ENCODE results near the gene ZNF292.

ZNF292 gene

GRCh38 chr6:87151781-87152525 is 3.4 kb upstream of the ZNF292 start:
- H4K91ac ChIP-seq (ENCODE audit: low read depth, low read length) = peak overlapping the region; percentile 53
- peak; percentile 62 to 80 for DNase-seq

GRCh38 chr6:87152526-87152955 is 2.8 kb upstream of the ZNF292 start:
- Histone ChIP-seq H4K8ac (ENCODE audit: low read depth, low read length) (peak overlapping the region; percentile 83), H2BK5ac (ENCODE audit: low read depth, low read length, poor library complexity) (no peak overlapping the region), H3K79me1 (ENCODE audit: low read length) (peaks cover 22% of the 10 kb centered on the region), H2BK120ac (ENCODE audit: insufficient read depth, low read length, poor library complexity) (peak overlapping the region; percentile 0), H3K9me3 (ENCODE audit: insufficient read depth, low read depth, low read length) (no peaks in the 10 kb centered on the region), H3K14ac (ENCODE audit: low read length) (no peak overlapping the region), H3K18ac (ENCODE audit: low read length) (peak overlapping the region; percentile 21), H2AFZ (ENCODE audit: insufficient read depth, low read length, poor library complexity) (peak overlapping the region; percentile 68), H3K27ac (ENCODE audit: low read depth, low read length) (no peak overlapping the region), H2BK12ac (ENCODE audit: low read length) (no peak overlapping the region), H2AK5ac (ENCODE audit: low read length) (no peak overlapping the region), H3K27me3 (ENCODE audit: insufficient read depth, low read length) (no peaks in the 10 kb centered on the region), H3K4me2 (ENCODE audit: low read length) (peak overlapping the region; percentile 89), H4K91ac (ENCODE audit: low read depth, low read length) (no peak overlapping the region), H3K36me3 (ENCODE audit: control insufficient read depth in 1 of 2, insufficient read depth in 2 of 2, low read length in 2 of 2) (no peaks in the 10 kb centered on the region), H3K79me2 (ENCODE audit: control insufficient read depth, insufficient read depth, low read length, poor library complexity) (peaks cover 11% of the 10 kb centered on the region), H3K9ac (ENCODE audit: low read length) (peak overlapping the region; percentile 49), H3K4me1 (ENCODE audit: control insufficient read depth in 1 of 2, insufficient read depth in 2 of 2, low read length in 2 of 2) (peaks cover 2 to 7% of the 10 kb centered on the region in 2 experiments), H4K12ac (ENCODE audit: low read depth, low read length) (no peak overlapping the region), H3K4ac (ENCODE audit: low read depth, low read length) (no peak overlapping the region), H3K4me3 (ENCODE audit: low read depth, low read length) (peak overlapping the region; percentile 71), H3K23ac (ENCODE audit: low read length) (no peak overlapping the region)
- WGBS (ENCODE audit: extremely low coverage, insufficient coverage, insufficient read length) = no CpG with 5 or more reads among the region's 22 CpGs
- no peak for DNase-seq

More at GRCh38 chr6:87151781-87152525, 3.4 kb upstream of the ZNF292 start:
- H2AK5ac ChIP-seq (ENCODE audit: low read length) = no peak overlapping the region
- peak overlapping the region; percentile 88 for H3K14ac ChIP-seq (ENCODE audit: low read length)
- peak overlapping the region; percentile 83 for H4K8ac ChIP-seq (ENCODE audit: low read depth, low read length)
- peak overlapping the region; percentile 49 for H3K9ac ChIP-seq (ENCODE audit: low read length)
- peaks cover 2 to 7% of the 10 kb centered on the region in 2 experiments for H3K4me1 ChIP-seq (ENCODE audit: control insufficient read depth in 1 of 2, insufficient read depth in 2 of 2, low read length in 2 of 2)
- WGBS (ENCODE audit: extremely low coverage, insufficient coverage, insufficient read length) = no CpG with 5 or more reads among the region's 71 CpGs
- no peaks in the 10 kb centered on the region for H3K27me3 ChIP-seq (ENCODE audit: insufficient read depth, low read length)
- H3K27ac ChIP-seq (ENCODE audit: low read depth, low read length) = no peak overlapping the region
- H3K79me2 ChIP-seq (ENCODE audit: control insufficient read depth, insufficient read depth, low read length, poor library complexity) = peaks cover 11% of the 10 kb centered on the region
- peak overlapping the region; percentile 6 for H2BK5ac ChIP-seq (ENCODE audit: low read depth, low read length, poor library complexity)
- H3K23ac ChIP-seq (ENCODE audit: low read length) = no peak overlapping the region
- peak overlapping the region; percentile 4 for H2BK12ac ChIP-seq (ENCODE audit: low read length)
- H3K4me2 ChIP-seq (ENCODE audit: low read length) = peak overlapping the region; percentile 89
- H3K4ac ChIP-seq (ENCODE audit: low read depth, low read length) = peak overlapping the region; percentile 5
- peak overlapping the region; percentile 37 for H4K12ac ChIP-seq (ENCODE audit: low read depth, low read length)
- peak overlapping the region; percentile 87 for H2BK120ac ChIP-seq (ENCODE audit: insufficient read depth, low read length, poor library complexity)
- no peaks in the 10 kb centered on the region for H3K36me3 ChIP-seq (ENCODE audit: control insufficient read depth in 1 of 2, insufficient read depth in 2 of 2, low read length in 2 of 2)
- peak overlapping the region; percentile 36 for H3K18ac ChIP-seq (ENCODE audit: low read length)
- H2AFZ ChIP-seq (ENCODE audit: insufficient read depth, low read length, poor library complexity) = peak overlapping the region; percentile 68
- H3K4me3 ChIP-seq (ENCODE audit: low read depth, low read length) = peak overlapping the region; percentile 71
- H3K9me3 ChIP-seq (ENCODE audit: insufficient read depth, low read depth, low read length) = no peaks in the 10 kb centered on the region
- H3K79me1 ChIP-seq (ENCODE audit: low read length) = peaks cover 22% of the 10 kb centered on the region

GRCh38 chr6:87154641-87154992 is 748 bp upstream of the ZNF292 start:
- Histone ChIP-seq H3K23ac (ENCODE audit: low read length) (no peak overlapping the region), H3K14ac (ENCODE audit: low read length) (peak overlapping the region; percentile 82), H2BK5ac (ENCODE audit: low read depth, low read length, poor library complexity) (peak overlapping the region; percentile 66), H2AFZ (ENCODE audit: insufficient read depth, low read length, poor library complexity) (peak overlapping the region; percentile 93), H4K91ac (ENCODE audit: low read depth, low read length) (peak overlapping the region; percentile 89), H2AK5ac (ENCODE audit: low read length) (no peak overlapping the region), H3K79me1 (ENCODE audit: low read length) (peaks cover 22% of the 10 kb centered on the region), H2BK12ac (ENCODE audit: low read length) (no peak overlapping the region), H3K18ac (ENCODE audit: low read length) (peak overlapping the region; percentile 91), H3K4ac (ENCODE audit: low read depth, low read length) (peak overlapping the region; percentile 80), H3K4me2 (ENCODE audit: low read length) (peak overlapping the region; percentile 73), H2BK120ac (ENCODE audit: insufficient read depth, low read length, poor library complexity) (peak overlapping the region; percentile 70), H3K79me2 (ENCODE audit: control insufficient read depth, insufficient read depth, low read length, poor library complexity) (peaks cover 19% of the 10 kb centered on the region), H3K9me3 (ENCODE audit: insufficient read depth, low read depth, low read length) (no peaks in the 10 kb centered on the region), H3K36me3 (ENCODE audit: control insufficient read depth in 1 of 2, insufficient read depth in 2 of 2, low read length in 2 of 2) (peaks cover 0 to 6% of the 10 kb centered on the region in 2 experiments), H3K27ac (ENCODE audit: low read depth, low read length) (peak overlapping the region; percentile 92), H3K4me1 (ENCODE audit: control insufficient read depth in 1 of 2, insufficient read depth in 2 of 2, low read length in 2 of 2) (peaks cover 2 to 7% of the 10 kb centered on the region in 2 experiments), H3K4me3 (ENCODE audit: low read depth, low read length) (peak overlapping the region; percentile 91), H4K12ac (ENCODE audit: low read depth, low read length) (peak overlapping the region; percentile 90), H3K27me3 (ENCODE audit: insufficient read depth, low read length) (no peaks in the 10 kb centered on the region), H4K8ac (ENCODE audit: low read depth, low read length) (peak overlapping the region; percentile 87), H3K9ac (ENCODE audit: low read length) (peak overlapping the region; percentile 85)
- no CpG with 5 or more reads among the region's 6 CpGs for WGBS (ENCODE audit: extremely low coverage, insufficient coverage, insufficient read length)
- DNase-seq = no peak

GRCh38 chr6:87155842-87156815 is 764 bp downstream of the ZNF292 start:
- peak overlapping the region; percentile 92 for H3K27ac ChIP-seq (ENCODE audit: low read depth, low read length)
- peak overlapping the region; percentile 39 for H3K4ac ChIP-seq (ENCODE audit: low read depth, low read length)
- peaks cover 0 to 6% of the 10 kb centered on the region in 2 experiments for H3K36me3 ChIP-seq (ENCODE audit: control insufficient read depth in 1 of 2, insufficient read depth in 2 of 2, low read length in 2 of 2)
- DNase-seq = peak; percentile 34 to 47
- H4K8ac ChIP-seq (ENCODE audit: low read depth, low read length) = peak overlapping the region; percentile 87
- H4K91ac ChIP-seq (ENCODE audit: low read depth, low read length) = peak overlapping the region; percentile 89
- H3K23ac ChIP-seq (ENCODE audit: low read length) = peak overlapping the region; percentile 56
- H4K12ac ChIP-seq (ENCODE audit: low read depth, low read length) = peak overlapping the region; percentile 24
- peaks cover 2 to 7% of the 10 kb centered on the region in 2 experiments for H3K4me1 ChIP-seq (ENCODE audit: control insufficient read depth in 1 of 2, insufficient read depth in 2 of 2, low read length in 2 of 2)
- H3K79me2 ChIP-seq (ENCODE audit: control insufficient read depth, insufficient read depth, low read length, poor library complexity) = peaks cover 20% of the 10 kb centered on the region
- peak overlapping the region; percentile 82 for H3K14ac ChIP-seq (ENCODE audit: low read length)
- H3K9me3 ChIP-seq (ENCODE audit: insufficient read depth, low read depth, low read length) = no peaks in the 10 kb centered on the region
- no peaks in the 10 kb centered on the region for H3K27me3 ChIP-seq (ENCODE audit: insufficient read depth, low read length)
- H3K4me2 ChIP-seq (ENCODE audit: low read length) = peak overlapping the region; percentile 73
- H3K18ac ChIP-seq (ENCODE audit: low read length) = peak overlapping the region; percentile 88
- H2AFZ ChIP-seq (ENCODE audit: insufficient read depth, low read length, poor library complexity) = peak overlapping the region; percentile 79
- H2BK12ac ChIP-seq (ENCODE audit: low read length) = no peak overlapping the region
- peak overlapping the region; percentile 86 for H2BK120ac ChIP-seq (ENCODE audit: insufficient read depth, low read length, poor library complexity)
- H3K4me3 ChIP-seq (ENCODE audit: low read depth, low read length) = peak overlapping the region; percentile 91
- H3K9ac ChIP-seq (ENCODE audit: low read length) = peak overlapping the region; percentile 96
- no peak overlapping the region for H2AK5ac ChIP-seq (ENCODE audit: low read length)
- WGBS (ENCODE audit: extremely low coverage, insufficient coverage, insufficient read length) = no CpG with 5 or more reads among the region's 43 CpGs
- H3K79me1 ChIP-seq (ENCODE audit: low read length) = peaks cover 22% of the 10 kb centered on the region
- H2BK5ac ChIP-seq (ENCODE audit: low read depth, low read length, poor library complexity) = peak overlapping the region; percentile 66

All from trophoblast cell (in vitro differentiated cells and primary cell).